GM19023 (cell line): Measurements from ENCODE around the gene CRYBB2.
"Not testable (repeated sequence)": the region's sequence is repeated elsewhere in the genome, so short reads cannot be mapped to it uniquely, and the experiment has no call there.

Experiments
- ATAC-seq: cut with Tn5 transposase; IDR thresholded peaks from one replicate; pipeline ENCODE4 v1.9.1; 2021; ENCODE audit warnings: mild to moderate bottlenecking, moderate library complexity; ENCODE audit not compliant: unreplicated experiment

The CRYBB2 gene

DNA sequence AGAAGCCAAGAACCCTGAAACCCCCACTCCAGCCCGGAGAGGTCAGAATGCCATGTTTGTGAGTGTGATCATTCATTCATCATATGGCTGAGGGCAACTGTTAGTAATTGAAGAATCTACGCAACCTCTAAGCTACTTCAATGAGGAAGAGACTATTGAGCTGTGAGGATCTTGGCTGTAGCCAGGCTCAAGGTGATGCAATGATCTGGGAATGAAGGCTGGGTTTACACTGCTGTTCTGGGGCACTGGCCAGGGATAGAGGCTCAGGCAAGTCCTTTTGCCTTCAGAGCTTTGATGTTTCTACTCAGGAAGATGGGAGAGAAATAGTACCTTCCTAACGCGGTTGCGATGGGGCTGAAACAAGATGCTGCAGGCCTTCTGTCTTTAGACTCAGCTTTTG is 12.9 kb downstream of the CRYBB2 start:
- no peak for ATAC-seq

DNA sequence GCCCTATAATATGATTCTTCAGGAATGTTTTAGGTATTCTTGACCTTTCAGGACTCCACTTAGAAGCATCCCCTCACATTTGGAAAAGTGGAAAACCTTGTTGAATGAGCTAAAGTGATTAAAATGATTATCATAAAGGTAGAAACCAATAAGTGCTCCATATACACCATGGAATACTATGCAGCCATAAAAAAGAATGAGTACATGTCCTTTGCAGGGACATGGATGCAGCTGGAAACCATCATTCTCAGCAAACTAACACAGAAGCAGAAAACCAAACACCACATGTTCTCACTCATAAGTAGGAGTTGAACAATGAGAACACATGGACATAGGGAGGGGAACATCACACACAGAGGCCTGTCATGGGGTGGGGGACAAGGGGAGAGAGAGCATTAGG is 14.3 kb downstream of the CRYBB2 start:
- ATAC-seq: not testable (repeated sequence)

DNA sequence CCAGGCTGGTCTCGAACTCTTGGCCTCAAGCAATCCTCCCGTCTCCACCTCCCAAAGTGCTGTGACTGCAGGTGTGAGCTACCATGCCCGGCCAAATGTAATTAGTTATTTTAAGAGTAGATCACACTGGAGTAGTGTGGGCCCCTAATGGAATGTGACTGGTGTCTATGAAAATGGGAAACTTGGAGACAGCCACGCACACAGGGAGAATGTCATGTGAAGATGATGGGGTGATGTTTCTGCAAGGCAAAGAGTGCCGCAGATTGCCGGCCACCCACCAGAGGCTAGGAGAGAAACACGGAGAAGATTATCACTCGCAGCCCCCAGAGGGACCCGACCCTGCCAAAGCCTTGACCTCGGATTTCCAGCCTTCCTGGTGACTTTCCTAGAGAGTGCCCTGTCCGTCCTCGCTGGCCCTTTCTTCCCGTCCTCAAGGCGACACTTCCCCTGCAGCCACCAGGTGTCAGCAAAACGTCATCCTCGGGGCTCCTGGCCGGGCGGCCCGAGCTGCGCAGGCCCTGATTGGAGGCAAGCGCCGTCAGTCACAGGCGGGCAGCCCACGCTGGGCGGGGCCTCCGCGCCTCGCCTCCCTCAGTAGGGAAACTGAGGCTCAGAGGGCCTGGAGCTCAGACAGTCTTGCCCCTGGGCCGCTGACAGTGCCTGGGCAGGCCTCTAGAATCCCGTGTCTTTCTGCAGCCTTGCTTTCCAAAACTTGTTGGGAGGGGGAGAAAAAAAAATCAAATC is 16.3 kb downstream of the CRYBB2 start:
- no peak for ATAC-seq

DNA sequence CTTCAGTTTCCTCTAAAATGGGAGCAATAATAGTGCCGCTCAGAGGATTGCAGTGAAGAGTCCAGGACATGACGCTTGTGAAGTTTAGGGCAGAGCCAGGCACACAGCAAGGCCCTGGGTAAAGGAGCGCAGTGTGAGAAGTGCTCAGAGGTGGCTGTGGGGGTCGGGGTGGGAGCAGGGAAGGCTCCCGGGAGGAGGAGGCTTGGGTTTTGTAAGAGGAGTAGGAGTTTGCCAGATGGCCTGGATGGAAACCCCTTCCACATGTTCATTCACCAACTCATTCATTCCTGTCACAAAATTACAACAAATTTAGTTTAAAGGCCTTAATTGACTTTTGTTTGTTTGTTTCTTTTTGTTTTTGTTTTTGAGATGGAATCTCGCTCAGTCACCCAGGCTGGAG is 17.0 kb downstream of the CRYBB2 start:
- ATAC-seq: no peak

DNA sequence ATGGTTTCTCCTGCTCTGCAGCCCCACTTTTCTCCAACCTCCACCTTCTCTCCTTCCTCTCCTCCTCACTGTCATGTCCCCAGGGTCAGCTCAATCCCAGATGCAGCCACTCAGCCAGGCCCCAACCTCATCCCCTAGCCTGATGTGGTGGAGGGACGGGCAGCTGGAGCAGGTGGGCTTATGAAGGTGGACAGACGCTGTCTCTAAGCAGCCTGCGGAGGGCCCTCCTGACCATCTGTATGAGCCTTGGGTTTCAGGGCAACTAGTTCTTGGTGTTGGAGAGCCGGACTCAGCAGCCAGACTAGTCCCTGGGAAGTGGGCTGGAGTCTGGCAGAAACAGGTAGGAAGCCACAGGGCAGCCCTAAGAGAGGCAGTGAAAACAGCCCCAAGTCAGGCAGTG is 18.1 kb downstream of the CRYBB2 start:
- ATAC-seq: no peak

DNA sequence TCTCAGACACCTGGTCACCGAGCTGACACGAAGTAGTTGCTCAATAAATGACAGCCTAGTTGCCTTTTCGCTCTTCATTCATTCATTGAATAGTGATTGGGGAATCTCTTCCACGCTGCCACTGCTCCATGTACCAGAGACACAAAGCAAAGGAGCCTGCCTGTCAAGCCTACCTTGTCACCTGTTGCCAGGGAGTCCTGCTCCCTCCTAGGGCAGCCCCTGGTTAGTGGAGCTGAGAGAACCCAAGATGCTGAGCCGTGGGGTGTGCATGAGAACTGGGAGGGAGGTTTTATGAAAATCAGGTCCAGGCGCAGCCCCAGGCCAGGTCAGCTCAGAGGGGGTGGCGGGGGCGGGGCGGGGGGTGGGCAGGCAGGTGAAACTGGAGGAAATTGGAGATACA is 18.6 kb downstream of the CRYBB2 start:
- ATAC-seq: not testable (repeated sequence)

DNA sequence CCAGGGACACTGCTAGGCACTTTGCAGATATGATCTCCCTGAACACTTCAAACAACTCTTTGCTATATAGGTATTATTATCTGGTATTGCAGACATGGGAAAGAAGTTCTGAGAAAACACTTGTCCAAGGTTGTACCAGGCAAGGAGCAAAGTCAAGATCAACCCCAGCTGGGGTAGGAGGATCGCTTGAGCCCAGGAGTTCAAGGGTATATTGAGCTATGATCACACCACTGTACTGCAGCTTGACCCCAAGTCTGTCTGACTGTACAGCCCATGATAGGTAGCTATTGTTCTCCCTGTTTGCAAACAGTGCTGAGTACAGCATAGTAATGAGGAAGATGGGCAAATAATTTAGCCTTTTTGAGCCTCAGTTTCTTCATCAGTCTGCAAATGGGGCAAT is 35.7 kb downstream of the CRYBB2 start:
- ATAC-seq: not testable (repeated sequence)

DNA sequence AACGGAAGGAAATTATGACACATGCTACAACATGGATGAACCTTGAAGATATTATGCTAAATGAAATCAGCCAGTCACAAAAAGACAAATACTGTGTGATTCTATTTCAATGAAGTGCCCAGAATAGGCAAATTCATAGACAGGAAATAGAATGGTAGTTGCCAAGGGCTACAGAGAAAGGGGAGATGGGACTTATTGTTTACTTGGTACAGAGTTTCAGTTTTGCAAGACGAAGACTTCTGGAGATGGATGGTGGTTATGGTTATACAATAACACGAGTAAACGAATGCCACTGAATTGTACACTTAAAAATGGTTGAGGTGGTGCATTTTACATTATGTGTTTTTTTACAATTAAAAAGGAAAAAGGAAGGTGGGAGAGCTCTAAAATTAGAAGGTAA is 48.1 kb downstream of the CRYBB2 start:
- not testable (repeated sequence) for ATAC-seq

DNA sequence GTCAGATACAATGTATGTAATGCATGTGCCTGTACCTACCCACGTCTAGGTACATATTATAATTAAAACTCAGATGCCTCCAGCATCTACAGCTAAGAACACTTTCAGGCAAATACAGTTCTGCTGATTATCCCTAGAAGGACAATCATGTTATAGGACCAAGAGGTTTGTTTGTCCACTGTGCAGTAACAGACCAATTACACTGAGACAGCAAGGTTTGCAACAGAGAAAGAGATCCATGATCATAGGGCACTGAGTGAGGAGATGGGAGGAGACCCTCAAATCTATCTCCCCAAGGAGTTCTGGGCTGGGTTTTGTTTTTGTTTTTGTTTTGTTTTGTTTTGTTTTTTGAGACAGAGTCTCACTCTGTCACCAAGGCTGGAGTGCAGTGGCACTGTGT is 49.5 kb downstream of the CRYBB2 start:
- not testable (repeated sequence) for ATAC-seq

DNA sequence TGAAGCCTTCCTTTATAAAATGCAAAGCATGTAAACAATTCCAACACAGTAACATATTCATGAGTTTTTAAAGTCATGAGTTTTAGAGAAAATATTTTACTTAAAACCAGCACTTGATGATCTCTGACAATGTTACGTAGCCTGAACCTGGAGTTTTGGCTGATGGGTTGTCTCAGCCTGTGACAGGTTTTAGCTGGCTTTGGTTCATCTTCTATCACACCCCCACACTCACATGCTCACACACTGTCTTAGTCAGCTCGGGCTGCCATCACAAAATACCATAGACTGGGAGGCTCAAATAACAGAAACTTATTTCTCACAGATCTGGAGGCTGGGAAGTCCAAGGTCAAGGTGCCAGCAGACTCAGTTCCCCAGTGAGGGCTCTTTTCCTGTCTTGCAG is 50.6 kb downstream of the CRYBB2 start:
- not testable (repeated sequence) for ATAC-seq

DNA sequence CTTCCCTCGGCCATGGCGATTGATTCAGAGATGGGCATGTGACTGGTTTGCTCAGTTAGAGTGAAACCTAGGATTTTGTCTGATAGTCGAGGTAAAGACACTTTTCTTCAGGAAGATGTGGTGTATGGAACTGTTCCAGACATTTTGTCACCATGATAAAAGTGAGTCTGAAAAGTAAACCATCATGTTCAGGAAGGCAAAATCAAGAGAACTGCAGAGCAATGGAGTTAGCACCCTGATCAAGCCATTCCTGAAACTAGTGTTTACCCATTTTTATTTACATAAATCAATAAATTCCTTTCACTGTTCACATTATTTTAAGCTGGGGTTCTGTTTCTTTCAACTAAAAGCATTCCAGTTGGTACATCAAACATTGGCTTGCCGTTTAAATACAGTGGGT is 53.8 kb downstream of the CRYBB2 start:
- ATAC-seq: not testable (repeated sequence)

DNA sequence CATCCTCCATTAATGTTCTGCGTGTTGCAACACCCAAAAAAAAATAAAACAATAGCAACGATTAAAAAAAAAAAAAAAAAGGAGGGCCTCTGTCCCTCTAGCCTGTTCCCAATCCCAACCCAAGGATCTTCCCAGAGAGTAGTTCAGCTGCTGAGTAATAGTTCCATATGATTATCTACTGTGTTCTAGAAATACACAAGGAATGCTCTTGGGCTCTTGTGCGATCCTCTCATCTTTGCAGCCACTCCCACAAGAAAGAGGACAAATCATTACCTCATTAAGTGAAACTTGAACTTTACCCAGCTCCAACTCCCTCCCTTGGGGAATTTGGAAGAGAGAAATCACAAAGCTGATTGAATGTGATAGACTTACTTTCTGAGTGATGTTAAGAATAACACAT is 54.5 kb downstream of the CRYBB2 start:
- ATAC-seq: not testable (repeated sequence)

DNA sequence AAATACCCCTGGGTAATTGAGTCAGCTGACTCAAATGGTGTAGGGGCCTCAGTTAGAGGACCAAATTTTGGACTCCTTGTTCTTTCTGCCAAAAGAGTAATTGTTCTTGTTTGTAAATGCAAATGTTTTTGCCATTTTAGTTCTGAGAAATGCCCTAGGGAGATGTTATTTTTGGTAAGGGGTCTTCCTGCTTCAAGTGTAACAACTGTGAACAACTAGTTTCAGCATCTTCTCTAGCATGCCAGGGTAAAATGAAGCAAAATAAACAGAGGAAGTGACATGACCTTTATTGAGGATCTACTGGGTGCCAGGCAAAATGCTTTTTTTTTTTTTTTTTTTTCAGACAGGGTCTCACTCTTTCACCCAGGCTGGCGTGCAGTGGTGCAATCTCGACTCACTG is 60.7 kb downstream of the CRYBB2 start:
- not testable (repeated sequence) for ATAC-seq
